Activated CD4-positive, alpha-beta T cell treated with anti-CD3 and anti-CD28 coated beads for 1 hour (primary cell): Measurements from ENCODE around the gene PSMF1.
"Not testable (repeated sequence)": the region's sequence is repeated elsewhere in the genome, so short reads cannot be mapped to it uniquely, and the experiment has no call there.

ENCODE experiments used
- DNase-seq: peaks from one replicate; pipeline ENCODE4 v3.0.0-alpha.2; 2020

Gene PSMF1

GRCh38 chr20:1216527-1217427, 98.4 kb downstream of the PSMF1 start:
- DNase-seq: not testable (repeated sequence)
